Measurements from ENCODE around the gene ACMSD. TPM values are rescaled to one million over a fixed set of nuclear protein-coding genes. Genes with fewer than 3 reads are reported as not detected.

ACMSD gene
- total RNA-seq, 2 donors from 2014 or later = 0.52 TPM; not detected in 1

- WGBS, 2 donors = 0% methylated on average over 30 of the region's 30 CpGs
- Histone ChIP-seq H3K27ac (peak overlapping the region; percentile 95 to 99 (median 97)), H3K9me3 (no peaks in the 10 kb centered on the region), H3K4me3 (peak overlapping the region; percentile 90 to 93), H3K36me3 (replicated peaks in 1 of 2; ENCODE audit: insufficient read depth in 1 of 2, low read depth in 2 of 2) (no peaks in the 10 kb centered on the region), H3K27me3 (no peaks in the 10 kb centered on the region), H3K4me1 (peaks cover 51% of the 10 kb centered on the region)
- intact Hi-C loops (cut with DNase I) = no loop called here
- DNase-seq (peak in 3 of 4 donors; percentile 43 to 50 (median 45)), ATAC-seq (no peak)
- TF ChIP-seq CTCF (IDR thresholded peaks at IDR 0.05) (no peak), POLR2A (IDR thresholded peaks at IDR 0.05) (no peak)
Measured at GRCh38 chr2:134919341-134920210, 81.2 kb downstream of the ACMSD start.

- no peaks in the 10 kb centered on the region for H3K9me3 ChIP-seq
- no peak overlapping the region for H3K27ac ChIP-seq
- 88 to 100% methylated on average over 1 of the region's 1 CpG for WGBS, 2 donors
- ATAC-seq (no peak), DNase-seq (no peak)
- H3K27me3 ChIP-seq = no peaks in the 10 kb centered on the region
- H3K36me3 ChIP-seq (replicated peaks in 1 of 2; ENCODE audit: insufficient read depth in 1 of 2, low read depth in 2 of 2) = no peaks in the 10 kb centered on the region
- TF ChIP-seq CTCF (IDR thresholded peaks at IDR 0.05) (no peak), POLR2A (IDR thresholded peaks at IDR 0.05) (no peak)
- intact Hi-C loops (cut with DNase I) = no loop called here
- peaks cover 85% of the 10 kb centered on the region for H3K4me1 ChIP-seq
- H3K4me3 ChIP-seq = no peak overlapping the region
Measured at GRCh38 chr2:134924912-134925311, 86.5 kb downstream of the ACMSD start.

DNA sequence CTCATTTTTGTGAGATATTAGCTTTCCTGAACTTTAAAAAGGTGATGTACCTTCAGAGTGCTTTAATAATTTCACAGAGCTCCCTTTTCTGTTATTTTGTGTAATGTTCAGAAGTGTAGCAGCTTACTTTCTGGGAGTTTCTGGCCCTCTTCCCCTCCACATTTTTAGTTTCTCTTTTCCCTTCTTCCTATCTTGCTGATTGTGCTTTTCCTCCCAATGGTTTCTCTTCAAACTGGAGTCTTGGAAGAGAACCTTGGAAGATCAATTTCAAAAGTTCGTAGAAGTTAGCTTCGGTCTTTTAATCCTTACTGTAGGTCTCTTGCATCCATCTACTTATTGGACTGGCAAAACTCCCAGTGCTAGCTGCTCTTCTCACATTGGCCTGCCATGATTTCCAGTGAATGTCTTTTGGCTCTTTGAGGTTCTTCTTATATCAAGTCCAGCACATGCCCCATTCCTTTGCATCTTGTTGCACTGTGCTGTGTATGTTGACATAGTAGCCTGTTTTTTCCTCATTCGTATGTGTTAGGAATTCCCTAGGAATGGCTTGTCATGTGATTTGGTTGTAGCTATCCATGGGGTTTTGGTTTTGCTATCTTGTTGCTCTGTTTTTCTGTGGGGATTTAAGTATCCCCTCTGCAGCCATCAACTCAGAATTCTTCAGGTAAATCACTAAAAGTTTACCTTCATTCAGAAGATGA is 88.0 kb downstream of the ACMSD start:
- TF ChIP-seq POLR2A (IDR thresholded peaks at IDR 0.05) = no peak
- TF ChIP-seq CTCF (IDR thresholded peaks at IDR 0.05) = no peak
- no peaks in the 10 kb centered on the region for H3K36me3 ChIP-seq (replicated peaks in 1 of 2; ENCODE audit: insufficient read depth in 1 of 2, low read depth in 2 of 2)
- ATAC-seq (peak; percentile 26), DNase-seq (no peak)
- peaks cover 81% of the 10 kb centered on the region for H3K4me1 ChIP-seq
- H3K4me3 ChIP-seq = no peak overlapping the region
- WGBS, 2 donors = 52 to 53% methylated on average over 3 of the region's 3 CpGs
- H3K27ac ChIP-seq = peak overlapping the region in 1 of 4 donors; percentile 15
- no peaks in the 10 kb centered on the region for H3K9me3 ChIP-seq
- no peaks in the 10 kb centered on the region for H3K27me3 ChIP-seq
- intact Hi-C loops (cut with DNase I) = no loop called here

- ATAC-seq (no peak), DNase-seq (no peak)
- H3K36me3 ChIP-seq (replicated peaks in 1 of 2; ENCODE audit: insufficient read depth in 1 of 2, low read depth in 2 of 2) = no peaks in the 10 kb centered on the region
- intact Hi-C loops (cut with DNase I) = no loop called here
- peaks cover 82% of the 10 kb centered on the region for H3K4me1 ChIP-seq
- 82 to 92% methylated on average over 3 of the region's 3 CpGs for WGBS, 2 donors
- H3K27me3 ChIP-seq = no peaks in the 10 kb centered on the region
- no peaks in the 10 kb centered on the region for H3K9me3 ChIP-seq
- no peak overlapping the region for H3K4me3 ChIP-seq
- H3K27ac ChIP-seq = no peak overlapping the region
- TF ChIP-seq POLR2A (IDR thresholded peaks at IDR 0.05) (no peak), CTCF (IDR thresholded peaks at IDR 0.05) (no peak)
Measured at GRCh38 chr2:134927195-134927594, 88.8 kb downstream of the ACMSD start.
